HG03439 (cell line): Measurements from ENCODE around the gene PIEZO1.
"Not testable (repeated sequence)": the region's sequence is repeated elsewhere in the genome, so short reads cannot be mapped to it uniquely, and the experiment has no call there.

ENCODE experiments used
- ATAC-seq: cut with Tn5 transposase; IDR thresholded peaks from one replicate; pipeline ENCODE4 v1.9.1; 2021; ENCODE audit warnings: mild to moderate bottlenecking, moderate library complexity; ENCODE audit not compliant: unreplicated experiment

The PIEZO1 gene

GRCh38 chr16:88785106-88785924 is at the start of gene PIEZO1:
TSS of gene PIEZO1 (minus strand) at chr16:88785220. CDS start at chr16:88784964, 256 bp downstream.
- no peak for ATAC-seq

GRCh38 chr16:88834670-88835069 is 49.6 kb upstream of the PIEZO1 start:
- no peak for ATAC-seq

GRCh38 chr16:88833086-88833485 is 48.1 kb upstream of the PIEZO1 start:
- no peak for ATAC-seq

GRCh38 chr16:88831838-88832237 is 46.8 kb upstream of the PIEZO1 start:
- ATAC-seq, result no peak

GRCh38 chr16:88830783-88831182 is 45.8 kb upstream of the PIEZO1 start:
- no peak for ATAC-seq

GRCh38 chr16:88830258-88830657 is 45.2 kb upstream of the PIEZO1 start:
- ATAC-seq, result no peak

- ATAC-seq, result no peak
Observed at GRCh38 chr16:88828711-88829110, 43.7 kb upstream of the PIEZO1 start.

- ATAC-seq, result no peak
Observed at GRCh38 chr16:88827727-88828126, 42.7 kb upstream of the PIEZO1 start.

GRCh38 chr16:88826070-88826840 is 41.2 kb upstream of the PIEZO1 start:
- no peak for ATAC-seq

- no peak for ATAC-seq
Observed at GRCh38 chr16:88825146-88825545, 40.1 kb upstream of the PIEZO1 start.

- ATAC-seq, result no peak
Observed at GRCh38 chr16:88824256-88825077, 39.4 kb upstream of the PIEZO1 start.

GRCh38 chr16:88823646-88824045 is 38.6 kb upstream of the PIEZO1 start:
- ATAC-seq, result not testable (repeated sequence)

GRCh38 chr16:88822281-88823040 is 37.4 kb upstream of the PIEZO1 start:
- no peak for ATAC-seq

- no peak for ATAC-seq
Observed at GRCh38 chr16:88821168-88821850, 36.3 kb upstream of the PIEZO1 start.

GRCh38 chr16:88820385-88821025 is 35.5 kb upstream of the PIEZO1 start:
- ATAC-seq, result no peak

GRCh38 chr16:88819126-88819525 is 34.1 kb upstream of the PIEZO1 start:
- no peak for ATAC-seq

- ATAC-seq, result no peak
Observed at GRCh38 chr16:88818575-88818874, 33.5 kb upstream of the PIEZO1 start.

GRCh38 chr16:88817785-88818574 is 33.0 kb upstream of the PIEZO1 start:
- no peak for ATAC-seq
